ENCODE results near the gene HACL1. TPM values are rescaled to one million over a fixed set of nuclear protein-coding genes. Genes with fewer than 3 reads are reported as not detected.
"Not testable (repeated sequence)": the region's sequence is repeated elsewhere in the genome, so short reads cannot be mapped to it uniquely, and the experiment has no call there.

The HACL1 gene
- total RNA-seq, 2 donors from 2014 or later: 13.1 to 19.1 TPM

GRCh38 chr3:15623535-15624440, 22.4 kb upstream of the HACL1 start:
- H3K27ac ChIP-seq: no peak overlapping the region
- H3K9ac ChIP-seq (ENCODE audit: low read depth in 2 of 2, low read length in 2 of 2): no peak overlapping the region
- no peaks in the 10 kb centered on the region for H3K9me3 ChIP-seq
- no peak for DNase-seq
- no peaks in the 10 kb centered on the region for H3K4me1 ChIP-seq
- no peaks in the 10 kb centered on the region for H3K27me3 ChIP-seq
- no peak for TF ChIP-seq CTCF (IDR thresholded peaks at IDR 0.05)
- H3K36me3 ChIP-seq: no peaks in the 10 kb centered on the region
- no peak overlapping the region for H3K4me3 ChIP-seq
- intact Hi-C loops (cut with DNase I): no loop called here

- H3K27ac ChIP-seq; H3K4me3 ChIP-seq; H3K36me3 ChIP-seq; DNase-seq; H3K27me3 ChIP-seq; H3K4me1 ChIP-seq; H3K9ac ChIP-seq (ENCODE audit: low read depth in 2 of 2, low read length in 2 of 2); H3K9me3 ChIP-seq; intact Hi-C loops (cut with DNase I): not testable (repeated sequence)
Observed at GRCh38 chr3:15619659-15620464, 18.5 kb upstream of the HACL1 start.

GRCh38 chr3:15616053-15616452, 14.7 kb upstream of the HACL1 start:
- Histone ChIP-seq H3K9ac (ENCODE audit: low read depth in 2 of 2, low read length in 2 of 2) (no peak overlapping the region), H3K4me1 (no peaks in the 10 kb centered on the region), H3K27ac (no peak overlapping the region), H3K4me3 (no peak overlapping the region), H3K9me3 (no peaks in the 10 kb centered on the region), H3K36me3 (no peaks in the 10 kb centered on the region), H3K27me3 (no peaks in the 10 kb centered on the region)
- no peak for DNase-seq
- intact Hi-C loops (cut with DNase I): no loop called here
- no peak for TF ChIP-seq CTCF (IDR thresholded peaks at IDR 0.05)

GRCh38 chr3:15614958-15615357, 13.6 kb upstream of the HACL1 start:
- Histone ChIP-seq H3K36me3 (no peaks in the 10 kb centered on the region), H3K27ac (no peak overlapping the region), H3K4me1 (no peaks in the 10 kb centered on the region), H3K4me3 (no peak overlapping the region), H3K9ac (ENCODE audit: low read depth in 2 of 2, low read length in 2 of 2) (no peak overlapping the region), H3K9me3 (no peaks in the 10 kb centered on the region), H3K27me3 (no peaks in the 10 kb centered on the region)
- intact Hi-C loops (cut with DNase I): no loop called here
- no peak for TF ChIP-seq CTCF (IDR thresholded peaks at IDR 0.05)
- DNase-seq: no peak

GRCh38 chr3:15612001-15612400, 10.6 kb upstream of the HACL1 start:
- no peak for DNase-seq
- Histone ChIP-seq H3K27ac (no peak overlapping the region), H3K36me3 (no peaks in the 10 kb centered on the region), H3K4me3 (no peak overlapping the region), H3K9ac (ENCODE audit: low read depth in 2 of 2, low read length in 2 of 2) (no peak overlapping the region), H3K27me3 (no peaks in the 10 kb centered on the region), H3K4me1 (peaks cover 9% of the 10 kb centered on the region), H3K9me3 (no peaks in the 10 kb centered on the region)
- intact Hi-C loops (cut with DNase I): no loop called here
- TF ChIP-seq CTCF (IDR thresholded peaks at IDR 0.05): no peak
